Stimulated activated CD8-positive, alpha-beta memory T cell treated with anti-CD3 and anti-CD28 coated beads, Interleukin-15, amount 100 ng/mL, for 48 hours (primary cell): Measurements from ENCODE around the gene WWOX.

Experiments
- DNase-seq, 2 donors: peaks; one replicate each; pipeline ENCODE4 v3.0.0-alpha.2; 2020; ENCODE audit warnings: low read depth in 2 of 2

Gene WWOX

DNA sequence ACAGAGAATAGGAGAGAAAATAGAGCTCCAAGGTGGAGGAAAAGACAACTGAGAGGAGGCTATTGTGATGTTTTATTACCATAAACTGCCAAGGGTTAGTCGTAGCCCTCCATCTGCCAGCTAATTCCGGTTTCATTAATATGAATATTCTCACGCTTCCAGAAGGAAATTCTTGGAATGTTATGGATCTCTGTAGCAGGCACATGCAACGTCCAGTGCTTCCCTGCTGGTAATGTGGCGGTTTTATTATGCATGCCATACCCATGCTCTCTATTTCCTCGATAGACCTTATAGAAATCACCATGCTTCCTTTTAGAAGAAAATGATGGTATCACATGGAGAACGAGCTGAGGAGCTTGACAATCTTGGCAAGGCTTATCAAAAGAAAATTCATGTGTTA, 1037.5 kb downstream of the WWOX start:
- no peak for DNase-seq

DNA sequence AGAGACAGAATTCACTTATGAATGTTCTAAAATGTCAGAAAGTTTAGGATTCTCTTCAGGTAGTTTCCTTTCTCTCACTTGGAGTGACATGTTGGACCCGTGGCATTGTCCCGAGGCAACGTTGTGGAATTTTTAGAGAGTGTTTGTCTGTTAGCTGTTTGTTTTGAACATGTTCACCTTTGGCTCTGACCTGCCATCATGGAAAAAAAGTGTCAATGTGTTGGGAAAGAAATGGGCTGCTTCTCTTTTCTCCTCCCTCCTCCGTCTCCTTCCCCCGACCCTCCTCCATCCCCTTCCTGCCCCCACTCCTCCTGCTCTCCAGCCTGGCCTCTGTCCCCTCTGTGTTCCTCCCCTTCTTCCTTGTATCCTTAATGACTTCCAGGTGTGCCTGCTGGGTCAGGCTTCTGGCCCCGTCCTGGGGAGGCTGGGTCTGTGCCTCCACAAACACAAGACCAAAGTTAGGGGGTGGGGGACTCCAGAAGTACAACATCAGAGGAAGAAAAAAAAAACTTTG, 1038.0 kb downstream of the WWOX start:
- DNase-seq, result no peak

DNA sequence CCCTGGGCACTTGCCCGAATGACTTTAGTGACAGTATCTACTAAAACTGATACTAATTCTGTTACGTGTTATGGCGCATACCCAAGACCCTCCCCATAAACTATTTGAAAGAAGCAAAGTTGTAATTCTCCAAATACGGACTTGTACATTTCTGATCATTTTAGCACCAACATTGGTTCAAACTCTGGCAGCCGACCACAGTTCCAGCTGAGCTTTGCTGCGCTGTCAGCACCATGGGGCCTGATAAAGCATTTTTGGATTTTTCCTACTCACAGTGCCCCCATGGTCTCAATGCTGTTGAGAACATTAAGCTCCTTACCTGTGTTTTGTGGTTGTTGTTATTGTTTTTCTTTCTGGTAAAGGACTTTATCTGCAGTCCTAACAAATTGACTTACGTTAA, 1040.3 kb downstream of the WWOX start:
- no peak for DNase-seq

DNA sequence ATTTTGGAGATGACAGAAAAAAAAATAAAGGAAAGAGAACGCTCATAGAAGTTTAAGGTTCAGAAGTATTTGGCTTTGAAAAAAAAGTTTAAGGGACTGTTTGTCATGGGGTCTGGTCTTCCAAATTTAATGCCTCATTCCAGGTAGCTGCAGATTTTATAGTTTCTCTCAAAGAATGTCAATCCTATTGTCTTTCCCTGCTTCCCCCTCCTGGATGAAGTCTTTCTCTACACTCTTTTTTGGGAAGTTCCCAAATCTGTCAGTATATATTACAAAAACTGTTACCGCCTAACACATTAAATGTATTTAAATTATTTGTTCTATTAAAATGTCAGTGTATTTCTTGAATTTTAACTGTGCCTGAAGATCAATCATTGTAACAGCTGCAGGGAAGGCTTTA, 1043.6 kb downstream of the WWOX start:
- DNase-seq, result no peak

DNA sequence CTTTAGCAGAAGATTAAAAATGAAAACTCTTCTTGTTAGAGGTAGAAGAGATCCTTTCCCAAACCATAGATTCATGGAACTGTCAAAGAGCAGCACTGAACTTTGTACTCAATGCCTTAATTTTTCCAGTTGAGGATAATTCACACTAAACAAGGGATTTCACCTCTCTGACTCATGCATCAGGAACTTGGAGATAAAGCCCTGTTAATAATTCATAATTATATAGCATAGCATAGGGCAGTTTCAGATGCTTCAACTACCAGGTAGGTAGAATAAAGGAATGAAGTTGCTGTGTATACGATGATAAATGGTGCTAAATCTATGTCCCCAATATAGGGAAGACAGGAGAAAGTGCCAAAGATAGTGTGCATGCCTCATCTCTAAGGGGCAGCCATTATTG, 1050.7 kb downstream of the WWOX start:
- no peak for DNase-seq

DNA sequence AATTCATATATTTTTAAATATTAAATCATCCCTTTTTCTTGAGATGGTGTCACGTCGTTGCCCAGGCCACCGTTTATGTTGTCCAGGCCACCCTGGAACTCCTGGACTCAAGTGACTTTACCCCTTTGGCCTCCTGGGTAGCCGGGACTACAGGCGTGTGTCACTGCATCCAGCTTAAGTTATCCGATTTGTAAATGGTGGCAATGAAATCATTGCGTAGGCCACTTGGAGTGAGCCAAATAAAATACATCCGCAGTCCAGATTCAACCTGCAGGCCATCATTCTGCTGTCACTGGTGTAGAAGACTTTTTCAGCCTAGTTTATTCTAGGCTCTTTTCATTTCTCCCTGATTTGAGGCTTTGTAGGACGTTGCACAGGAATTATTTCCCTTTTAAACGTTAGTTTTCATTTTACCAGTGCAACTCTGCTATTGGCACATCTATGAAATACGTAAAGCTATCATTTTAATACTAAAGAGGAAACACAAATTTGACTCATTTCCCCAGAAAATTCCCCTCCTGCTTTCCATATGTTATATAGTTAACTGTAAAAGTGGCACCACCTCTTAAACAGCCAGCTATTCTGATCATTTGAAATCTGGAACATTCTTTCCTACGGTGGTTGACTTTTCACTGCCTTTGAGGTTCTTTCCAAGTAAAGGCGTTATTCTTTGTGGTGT, 1051.3 kb downstream of the WWOX start:
- no peak for DNase-seq

DNA sequence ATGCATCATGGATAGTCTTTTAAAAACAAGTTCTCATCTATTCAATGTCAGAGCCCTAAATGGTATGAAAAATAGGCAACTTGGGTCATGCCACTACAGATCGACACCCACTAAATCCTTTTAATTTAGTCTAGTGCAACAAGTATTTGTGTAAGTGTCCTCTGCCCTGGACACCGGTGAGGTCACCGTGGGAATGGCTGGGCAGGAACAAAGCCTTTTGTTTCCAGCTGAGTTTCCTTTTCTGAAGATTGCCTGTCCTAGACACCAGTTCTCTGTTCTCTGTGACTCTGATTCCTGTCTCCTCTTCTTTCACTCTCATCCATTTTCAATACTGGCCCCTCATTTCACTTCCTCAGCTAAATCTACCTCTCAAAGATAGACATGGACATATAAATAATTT, 1054.6 kb downstream of the WWOX start:
- DNase-seq, result no peak

DNA sequence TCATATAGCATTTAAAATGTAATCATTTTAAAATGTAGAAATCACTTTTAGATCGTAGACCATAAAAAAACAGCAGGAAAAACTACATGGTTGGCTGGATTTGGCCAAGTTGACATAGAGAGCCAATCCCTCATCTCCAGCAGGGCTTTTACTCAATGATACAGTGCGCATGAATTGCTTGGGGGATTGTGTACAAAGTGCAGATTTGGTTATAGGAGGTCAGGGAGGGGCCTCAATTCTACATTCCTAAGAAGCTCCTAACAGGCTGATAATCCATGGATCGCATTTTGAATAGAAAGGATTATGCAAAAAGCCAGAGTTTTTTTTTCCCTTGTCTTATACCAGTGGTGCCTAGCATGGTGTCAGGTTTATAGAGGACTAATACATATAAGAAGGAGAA, 1056.0 kb downstream of the WWOX start:
- DNase-seq, result no peak

DNA sequence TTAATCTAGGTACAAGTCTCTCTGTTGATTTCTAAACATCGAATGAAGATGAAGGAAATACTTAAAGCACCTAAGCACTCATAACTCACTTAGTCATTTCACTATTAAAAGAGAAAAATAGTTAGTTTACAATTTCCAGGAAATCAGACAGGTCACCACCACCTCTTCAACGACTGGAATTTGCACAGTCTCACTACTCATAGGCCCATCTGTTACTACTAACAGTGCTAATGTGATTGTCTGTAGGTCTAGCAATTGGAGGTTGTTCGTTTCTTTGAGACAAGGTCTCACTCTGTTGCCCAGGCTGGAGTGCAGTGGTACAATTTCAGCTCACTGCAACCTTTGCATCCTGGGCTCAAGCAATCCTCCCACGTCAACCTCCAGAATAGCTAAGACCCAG, 1056.5 kb downstream of the WWOX start:
- no peak for DNase-seq

DNA sequence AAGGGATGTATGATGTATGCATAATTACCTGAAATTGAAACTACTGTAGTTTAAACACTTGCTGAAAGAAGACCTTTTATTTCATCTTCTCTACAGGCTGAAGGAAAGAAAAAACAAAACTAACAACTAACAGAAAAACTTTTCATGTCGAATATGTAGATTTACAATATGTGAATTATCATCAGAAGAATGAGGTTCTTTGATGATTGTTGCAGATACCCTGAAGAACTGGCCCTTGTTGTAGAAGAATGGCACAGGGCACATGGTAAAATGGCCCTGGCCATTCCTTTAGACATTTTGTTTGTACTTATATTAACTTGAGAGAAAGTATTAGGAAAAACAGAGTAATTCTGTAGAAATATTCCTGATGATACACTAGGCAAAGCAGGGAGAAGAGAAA, 1057.3 kb downstream of the WWOX start:
- DNase-seq, result no peak

DNA sequence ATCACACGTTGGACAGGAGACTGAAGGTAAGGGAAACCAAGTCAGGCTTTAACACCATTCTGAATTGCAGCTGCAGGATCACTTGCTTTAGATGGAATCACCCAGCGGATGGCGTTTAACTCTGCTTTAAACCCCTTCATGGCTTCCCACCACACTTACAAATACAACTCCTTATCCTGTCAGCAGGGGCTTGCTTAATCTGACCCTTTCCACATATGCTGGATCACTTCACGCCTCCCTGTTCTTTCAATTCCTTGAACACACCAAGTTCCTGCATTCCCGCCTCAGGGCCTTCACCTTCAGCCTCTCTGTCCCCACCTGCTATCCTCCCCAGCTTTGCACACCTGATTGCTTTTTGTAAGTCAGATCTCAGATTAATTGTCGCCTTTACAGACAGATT, 1058.9 kb downstream of the WWOX start:
- no peak for DNase-seq

DNA sequence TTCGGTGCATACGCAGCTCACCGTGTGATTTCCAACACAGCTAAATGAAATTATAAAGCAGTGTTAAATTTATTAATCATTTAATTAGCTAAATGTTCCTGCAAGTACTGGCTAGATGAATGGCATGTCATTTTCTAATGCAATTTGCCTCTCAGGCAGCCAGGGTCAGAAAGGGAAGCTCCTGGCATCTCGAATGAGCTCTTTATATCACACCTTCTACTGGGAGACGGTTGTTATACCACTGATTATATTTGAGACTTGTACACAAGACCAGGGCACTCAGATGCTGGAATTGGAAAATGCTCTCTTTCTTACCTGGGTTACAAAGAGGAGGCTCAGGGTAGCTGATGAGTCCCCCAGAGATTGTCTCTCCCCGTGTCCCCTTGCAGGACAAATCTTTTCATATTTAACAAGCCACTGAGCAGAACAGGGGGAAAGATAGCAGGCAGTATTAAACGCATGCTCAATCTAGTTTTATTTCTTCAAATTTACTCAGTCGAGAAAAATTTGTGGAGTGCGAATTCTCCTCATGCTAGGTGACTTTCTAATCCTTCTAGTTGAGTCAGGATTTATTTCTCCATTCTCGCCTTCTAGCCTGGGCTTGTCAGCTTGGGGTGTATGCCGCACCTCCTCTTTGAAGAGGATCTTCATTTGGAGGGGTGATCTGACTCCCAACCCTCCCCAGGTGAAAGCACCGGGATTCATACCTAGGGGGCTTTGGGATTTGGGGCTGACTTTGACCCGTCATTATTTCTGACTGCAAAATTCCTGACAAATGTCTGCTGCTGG, 1060.0 kb downstream of the WWOX start:
- no peak for DNase-seq

DNA sequence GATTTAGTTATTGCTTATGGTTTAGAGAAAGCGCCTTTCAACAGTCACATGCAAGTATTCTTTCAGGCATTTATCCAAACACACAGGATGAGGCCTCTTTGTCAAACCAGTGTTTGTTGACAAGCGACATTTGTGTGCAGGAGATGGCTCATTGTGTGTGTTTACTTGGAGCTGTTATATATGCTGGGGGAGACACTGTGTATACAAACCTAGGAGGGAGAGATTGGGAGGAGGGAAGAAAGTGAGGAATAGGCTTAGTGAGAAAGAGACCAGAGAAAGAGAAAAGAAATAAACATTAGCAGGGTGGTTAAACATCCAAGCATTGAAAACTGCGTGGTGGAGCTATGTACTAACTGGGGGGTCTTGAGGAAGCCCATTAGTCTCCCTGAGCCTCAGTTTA, 1063.5 kb downstream of the WWOX start:
- no peak for DNase-seq

DNA sequence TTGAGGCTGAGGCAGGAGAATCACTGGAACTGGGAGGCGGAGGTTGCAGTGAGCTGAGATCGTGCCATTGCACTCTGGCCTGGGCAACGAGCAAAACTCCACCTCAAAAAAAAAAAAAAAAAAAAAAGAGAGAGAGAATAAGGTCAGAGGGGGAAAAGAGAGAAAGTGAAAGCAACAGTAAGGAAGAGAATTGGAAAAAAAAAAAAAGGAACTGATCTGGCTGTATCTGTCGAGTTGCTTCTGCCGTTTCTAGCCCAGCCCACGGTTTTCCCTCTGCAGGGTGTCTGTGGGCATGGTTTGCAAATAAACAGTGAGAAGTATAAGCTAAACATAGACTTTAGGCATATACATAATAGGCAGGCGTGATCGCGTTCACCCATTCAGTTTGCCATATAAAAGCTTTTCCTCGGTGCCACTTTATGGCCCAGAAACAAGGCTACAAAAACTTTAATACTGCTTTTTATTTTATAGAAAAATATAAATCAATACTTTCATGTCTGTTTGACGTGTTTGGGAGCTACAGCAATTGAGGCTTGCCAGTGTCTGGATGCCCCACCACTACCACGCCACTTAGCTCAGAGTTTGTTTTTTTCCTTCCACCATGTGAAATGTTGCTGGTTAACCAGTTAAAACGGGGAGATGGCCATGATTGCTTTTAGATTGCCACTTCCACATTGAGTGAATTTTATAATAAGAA, 1064.4 kb downstream of the WWOX start:
- no peak for DNase-seq

DNA sequence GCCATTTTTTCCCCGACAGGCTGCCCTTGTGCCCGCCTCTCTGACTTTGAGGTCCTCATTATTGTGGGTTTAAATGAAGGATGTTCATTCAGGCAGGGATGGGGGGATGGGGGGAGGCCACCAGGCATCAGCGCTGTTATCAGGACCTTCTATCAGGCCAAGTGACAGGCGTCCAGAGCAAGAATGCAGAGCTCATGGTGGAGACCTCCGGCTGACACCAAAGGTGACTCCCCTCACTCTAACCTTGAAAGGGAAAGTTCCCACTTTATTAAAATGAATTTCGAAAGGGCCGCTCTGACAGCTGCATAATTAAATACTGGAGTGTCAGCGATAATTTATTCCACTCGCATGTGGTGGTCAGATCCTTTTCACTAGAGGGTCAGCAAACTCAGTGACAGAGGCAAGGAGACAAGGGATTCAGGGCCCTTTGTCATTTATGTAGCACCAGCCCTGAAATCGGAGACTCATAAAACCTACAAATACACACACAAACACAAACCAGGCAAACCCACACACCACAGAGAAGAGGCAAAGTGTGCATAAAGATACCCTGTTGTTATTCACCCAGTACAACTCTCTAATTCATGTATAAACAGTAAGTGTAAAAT, 1065.0 kb downstream of the WWOX start:
- no peak for DNase-seq

DNA sequence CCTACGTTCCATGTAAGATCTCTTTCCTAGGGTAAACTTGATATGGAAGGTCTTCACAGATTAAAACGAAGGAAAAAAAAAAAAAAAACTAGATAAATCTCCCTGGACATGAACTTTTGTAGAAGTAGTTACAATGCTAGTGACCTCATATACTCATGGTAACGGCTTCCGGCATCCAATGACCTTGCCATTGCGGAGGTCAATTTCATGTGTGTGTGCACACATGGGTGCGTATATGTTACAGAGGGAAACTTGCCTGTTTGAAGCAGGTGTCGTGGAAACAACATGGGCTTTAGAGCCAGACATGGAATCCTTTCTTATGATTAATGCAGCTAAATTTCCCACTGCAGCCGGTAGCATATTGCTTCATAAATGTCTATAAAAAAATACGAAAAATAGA, 1065.6 kb downstream of the WWOX start:
- no peak for DNase-seq

DNA sequence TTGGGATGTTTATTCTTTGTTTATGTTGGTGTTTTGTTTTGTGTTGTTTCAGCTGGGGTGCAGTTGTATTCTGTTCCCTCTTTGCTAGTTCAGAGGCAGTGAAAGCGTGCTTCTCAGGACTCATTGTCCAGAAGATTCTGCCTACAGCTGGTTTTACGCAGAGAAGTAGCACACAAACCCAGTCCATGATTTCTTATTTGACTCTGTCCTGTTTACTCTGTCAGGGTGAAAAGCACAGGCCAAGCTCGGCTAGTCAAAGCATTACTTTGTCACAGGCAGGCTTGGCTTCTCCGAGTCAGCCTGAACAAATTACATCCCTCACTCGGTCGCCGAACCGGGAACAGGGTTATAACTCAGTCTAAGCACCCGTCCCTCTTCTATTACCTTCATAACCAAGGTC, 1066.1 kb downstream of the WWOX start:
- DNase-seq, result no peak

DNA sequence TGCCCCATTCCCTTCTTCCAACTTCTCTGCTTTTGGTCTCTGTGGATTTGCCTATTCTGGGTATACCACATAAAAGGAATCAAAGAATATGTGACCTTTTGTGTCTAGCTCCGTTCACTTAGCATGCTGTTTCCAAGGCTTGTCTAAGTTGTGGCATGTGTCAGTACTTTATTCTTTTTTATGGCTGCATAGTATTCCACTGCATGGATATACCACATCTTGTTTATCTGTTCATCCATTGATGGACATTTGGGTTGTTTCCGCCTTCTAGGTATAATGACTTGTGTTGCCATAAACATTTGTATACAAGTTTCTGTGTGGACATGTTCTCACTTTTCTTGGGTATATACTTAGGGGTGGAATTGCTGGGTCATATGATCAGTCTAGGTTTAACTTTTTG, 1068.4 kb downstream of the WWOX start:
- no peak for DNase-seq

DNA sequence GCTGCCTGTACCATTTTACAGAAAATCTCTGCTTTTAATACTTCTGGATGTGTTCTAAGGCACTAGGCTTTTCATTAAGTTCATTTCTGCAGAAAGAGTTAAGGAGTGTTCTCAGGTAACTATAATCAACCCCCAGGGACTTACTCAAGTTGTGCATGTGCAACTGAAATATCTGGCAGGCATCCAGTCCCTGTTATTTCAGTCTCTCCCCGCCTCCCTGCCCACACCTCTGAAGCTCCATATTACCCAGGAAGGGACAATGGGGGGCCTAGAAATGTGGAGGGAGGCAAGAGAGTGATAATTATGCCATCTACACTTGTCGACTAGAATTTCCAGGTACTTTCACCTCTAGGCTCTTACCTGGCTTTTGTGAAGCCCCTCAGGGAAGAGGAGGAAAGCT, 1068.9 kb downstream of the WWOX start:
- no peak for DNase-seq

DNA sequence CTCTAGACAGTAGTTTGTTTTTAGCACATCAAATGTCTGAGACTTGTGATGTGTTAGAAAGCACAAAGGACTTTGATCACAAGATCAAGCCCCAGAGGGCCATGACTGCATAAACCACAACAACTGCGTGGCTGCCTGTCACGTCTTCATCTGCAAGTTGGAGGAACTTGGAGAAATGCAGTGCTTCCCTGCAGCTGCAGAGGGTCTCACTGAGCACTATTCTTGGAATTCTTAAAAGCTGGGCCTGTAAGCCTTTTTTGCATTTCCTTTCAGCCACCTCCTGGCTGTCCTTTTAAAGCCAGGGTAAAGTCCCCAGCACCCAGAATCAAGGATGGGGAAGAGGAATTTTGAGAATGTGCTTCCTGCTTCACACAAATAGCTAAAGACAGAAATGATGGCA, 1069.8 kb downstream of the WWOX start:
- DNase-seq, result no peak

DNA sequence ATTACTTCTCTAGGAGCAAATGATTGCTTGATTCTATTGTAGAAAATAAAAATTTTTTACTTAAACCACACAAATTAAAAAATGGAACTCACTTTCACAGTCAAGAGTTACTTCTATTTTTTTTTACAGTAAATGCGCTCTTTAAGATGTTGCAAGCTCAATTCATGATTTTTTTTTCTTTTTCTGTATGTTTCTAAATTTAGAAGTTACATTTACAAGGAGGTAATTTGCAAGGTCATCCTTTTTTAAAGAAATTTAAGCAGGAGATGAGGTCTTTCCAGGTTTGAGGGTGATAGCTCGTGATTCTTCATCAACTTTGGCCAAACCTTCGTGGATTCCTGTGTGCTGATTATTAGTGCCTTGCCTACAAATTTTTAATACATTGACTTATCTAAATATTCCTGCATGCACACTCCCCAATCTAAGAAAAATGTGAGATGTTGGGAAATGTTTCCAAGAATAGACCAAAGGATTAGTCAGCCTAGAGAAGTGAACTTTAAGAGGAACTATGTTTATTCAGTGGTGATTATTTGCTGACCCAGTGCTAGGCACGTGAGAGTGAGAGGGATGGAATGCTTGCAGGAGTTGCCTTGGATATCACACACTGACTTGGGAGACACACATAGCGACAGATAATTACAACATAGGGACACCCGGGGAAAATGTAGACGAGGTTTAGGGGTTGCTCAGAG, 1071.2 kb downstream of the WWOX start:
- DNase-seq, result no peak

DNA sequence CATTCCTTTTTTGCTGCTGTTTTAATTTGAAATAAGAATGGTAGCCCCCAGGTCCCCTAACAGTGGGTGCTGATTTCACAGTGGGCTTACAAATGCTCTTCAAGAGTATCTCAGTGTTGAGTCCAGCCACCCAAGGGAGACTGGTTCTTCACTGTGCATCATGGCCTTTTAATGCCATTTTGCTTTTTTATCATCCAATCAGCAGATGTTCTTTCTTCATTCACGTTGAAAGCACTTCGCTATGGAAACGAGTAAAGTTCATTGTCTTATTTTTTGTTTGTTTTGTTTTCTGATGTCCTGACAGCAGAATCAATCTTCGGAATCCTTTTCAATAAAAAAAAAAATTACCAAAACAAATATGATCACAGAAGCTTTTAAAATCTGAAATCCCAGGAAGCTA, 1072.0 kb downstream of the WWOX start:
- no peak for DNase-seq
